SU-DHL-6 (cell line): Measurements from ENCODE around the gene SPINK4.

Source experiments
- EZH2phosphoT487 ChIP-seq: fragments of 200-600 bp; sonication (generic), shearing (Covaris generic); conservative IDR thresholded peaks from 2 replicates; pipeline ENCODE4 v1.6.1; 2018; ENCODE audit warnings: mild to moderate bottlenecking, antibody characterized with exemption, low read length, moderate library complexity, mixed read lengths
- TF ChIP-seq, protein P1 (sequence below): fragments of 200-600 bp; sonication (generic); IDR thresholded peaks from one replicate; pipeline ENCODE4 v1.5.1; 2017; ENCODE audit warnings: antibody characterized with exemption, mild to moderate bottlenecking, low read length, moderate library complexity; ENCODE audit not compliant: insufficient read depth, poor library complexity, severe bottlenecking

DNA sequence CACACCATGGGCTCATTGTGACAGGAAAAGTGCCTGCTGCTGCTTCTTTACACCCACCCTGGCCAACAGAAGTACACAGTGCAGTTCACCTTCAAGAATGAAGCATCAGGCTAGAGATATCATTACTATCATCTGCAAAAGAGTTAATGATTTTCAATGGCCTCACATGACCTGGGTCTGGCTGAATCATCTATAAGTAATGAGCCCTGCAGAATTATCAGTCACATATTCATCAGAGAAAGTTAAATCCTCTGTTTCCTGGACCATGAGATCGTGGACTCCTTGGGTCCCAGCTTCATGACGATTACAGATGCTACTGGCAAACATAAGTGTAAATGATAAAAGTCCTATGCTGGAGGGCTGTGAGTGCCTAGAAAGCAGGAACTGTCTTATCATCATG, 16.3 kb downstream of the SPINK4 start:
- TF ChIP-seq, protein P1, sequence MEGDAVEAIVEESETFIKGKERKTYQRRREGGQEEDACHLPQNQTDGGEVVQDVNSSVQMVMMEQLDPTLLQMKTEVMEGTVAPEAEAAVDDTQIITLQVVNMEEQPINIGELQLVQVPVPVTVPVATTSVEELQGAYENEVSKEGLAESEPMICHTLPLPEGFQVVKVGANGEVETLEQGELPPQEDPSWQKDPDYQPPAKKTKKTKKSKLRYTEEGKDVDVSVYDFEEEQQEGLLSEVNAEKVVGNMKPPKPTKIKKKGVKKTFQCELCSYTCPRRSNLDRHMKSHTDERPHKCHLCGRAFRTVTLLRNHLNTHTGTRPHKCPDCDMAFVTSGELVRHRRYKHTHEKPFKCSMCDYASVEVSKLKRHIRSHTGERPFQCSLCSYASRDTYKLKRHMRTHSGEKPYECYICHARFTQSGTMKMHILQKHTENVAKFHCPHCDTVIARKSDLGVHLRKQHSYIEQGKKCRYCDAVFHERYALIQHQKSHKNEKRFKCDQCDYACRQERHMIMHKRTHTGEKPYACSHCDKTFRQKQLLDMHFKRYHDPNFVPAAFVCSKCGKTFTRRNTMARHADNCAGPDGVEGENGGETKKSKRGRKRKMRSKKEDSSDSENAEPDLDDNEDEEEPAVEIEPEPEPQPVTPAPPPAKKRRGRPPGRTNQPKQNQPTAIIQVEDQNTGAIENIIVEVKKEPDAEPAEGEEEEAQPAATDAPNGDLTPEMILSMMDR: no peak
- TF ChIP-seq EZH2phosphoT487: no peak
